Fibroblast of pulmonary artery (primary cell): ENCODE results near the gene DNAJC1.

Experiments
- DNase-seq: peaks from one replicate; pipeline ENCODE4 v3.0.0-alpha.2; 2010; ENCODE audit warnings: low read depth
- H3K4me3 ChIP-seq: replicated peaks from 2 replicates; pipeline ENCODE4 v1.5.1; 2011; ENCODE audit warnings: low read depth, mild to moderate bottlenecking, control low read depth, low read length, moderate library complexity
- TF ChIP-seq, protein P1 (sequence below): IDR thresholded peaks from 2 replicates; pipeline ENCODE4 v1.5.1; 2011; ENCODE audit warnings: mild to moderate bottlenecking, control low read depth, low read length, inconsistent platforms; ENCODE audit errors: missing control alignments

The DNAJC1 gene

GRCh38 chr10:21989453-21990154 is 13.9 kb downstream of the DNAJC1 start:
- H3K4me3 ChIP-seq = no peak overlapping the region
- peak; percentile 79 for DNase-seq
- TF ChIP-seq, protein P1, sequence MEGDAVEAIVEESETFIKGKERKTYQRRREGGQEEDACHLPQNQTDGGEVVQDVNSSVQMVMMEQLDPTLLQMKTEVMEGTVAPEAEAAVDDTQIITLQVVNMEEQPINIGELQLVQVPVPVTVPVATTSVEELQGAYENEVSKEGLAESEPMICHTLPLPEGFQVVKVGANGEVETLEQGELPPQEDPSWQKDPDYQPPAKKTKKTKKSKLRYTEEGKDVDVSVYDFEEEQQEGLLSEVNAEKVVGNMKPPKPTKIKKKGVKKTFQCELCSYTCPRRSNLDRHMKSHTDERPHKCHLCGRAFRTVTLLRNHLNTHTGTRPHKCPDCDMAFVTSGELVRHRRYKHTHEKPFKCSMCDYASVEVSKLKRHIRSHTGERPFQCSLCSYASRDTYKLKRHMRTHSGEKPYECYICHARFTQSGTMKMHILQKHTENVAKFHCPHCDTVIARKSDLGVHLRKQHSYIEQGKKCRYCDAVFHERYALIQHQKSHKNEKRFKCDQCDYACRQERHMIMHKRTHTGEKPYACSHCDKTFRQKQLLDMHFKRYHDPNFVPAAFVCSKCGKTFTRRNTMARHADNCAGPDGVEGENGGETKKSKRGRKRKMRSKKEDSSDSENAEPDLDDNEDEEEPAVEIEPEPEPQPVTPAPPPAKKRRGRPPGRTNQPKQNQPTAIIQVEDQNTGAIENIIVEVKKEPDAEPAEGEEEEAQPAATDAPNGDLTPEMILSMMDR = peak; percentile 52

- DNase-seq = peak; percentile 50
- no peak overlapping the region for H3K4me3 ChIP-seq
- TF ChIP-seq, protein P1 = no peak
These were observed 18.0 kb downstream of the DNAJC1 start for GRCh38 chr10:21985541-21985940.

DNA sequence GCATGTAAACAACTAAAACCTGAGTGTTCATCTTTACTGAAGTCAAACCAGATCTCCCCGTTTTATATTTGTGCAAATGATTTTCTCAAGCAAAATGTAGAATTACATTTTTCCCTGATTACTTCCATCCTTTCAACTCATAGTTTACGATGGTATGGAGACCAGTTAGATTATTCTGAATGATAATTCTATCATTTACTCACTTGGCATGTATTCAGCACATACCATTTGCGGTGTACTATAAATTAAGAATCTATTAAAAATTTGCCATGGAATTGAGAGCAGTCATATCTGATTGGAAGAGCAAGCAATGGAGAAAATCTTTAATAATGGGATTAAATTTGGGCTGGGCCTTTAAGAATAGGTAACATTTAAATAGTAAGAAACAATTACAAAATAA is 22.4 kb downstream of the DNAJC1 start:
- TF ChIP-seq, protein P1 = no peak
- DNase-seq = no peak
- H3K4me3 ChIP-seq = no peak overlapping the region

GRCh38 chr10:21980691-21981090 is 22.8 kb downstream of the DNAJC1 start:
- TF ChIP-seq, protein P1 = no peak
- no peak for DNase-seq
- no peak overlapping the region for H3K4me3 ChIP-seq

GRCh38 chr10:21978191-21978862 is 25.2 kb downstream of the DNAJC1 start:
- no peak overlapping the region for H3K4me3 ChIP-seq
- peak; percentile 54 for DNase-seq
- TF ChIP-seq, protein P1 = no peak

DNA sequence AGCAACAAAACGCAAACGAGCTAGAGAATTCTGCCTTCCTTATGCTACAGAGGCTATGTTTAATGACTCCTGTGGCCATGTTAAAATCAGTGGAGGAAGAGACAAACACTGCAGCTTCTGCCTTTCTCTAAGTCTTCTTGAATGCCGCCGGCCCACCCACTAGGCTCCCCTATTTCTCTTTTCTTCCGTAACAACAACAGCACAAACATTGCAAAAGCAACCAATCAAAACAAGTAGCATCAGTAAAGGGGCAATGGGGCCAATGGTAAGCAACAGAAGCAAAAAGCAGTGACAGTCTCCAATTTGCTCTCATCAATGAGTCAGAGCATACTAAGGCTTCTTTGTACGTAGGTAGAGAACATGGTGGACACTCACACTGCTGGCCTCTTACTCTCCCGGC is 26.8 kb downstream of the DNAJC1 start:
- TF ChIP-seq, protein P1 = no peak
- DNase-seq = no peak
- no peak overlapping the region for H3K4me3 ChIP-seq
